Aorta (tissue), 5 donors: ENCODE results near the gene PLK1. TPM values are rescaled to one million over a fixed set of nuclear protein-coding genes. Genes with fewer than 3 reads are reported as not detected.

ENCODE experiments used
- ATAC-seq: fragments of 200-7000 bp; cut with Tn5 transposase; one replicate; pipeline ENCODE4 v1.9.1; 2022; ENCODE audit warnings: moderate library complexity; ENCODE audit not compliant: low FRiP score
- DNase-seq, 2 donors: peaks; one replicate each; pipeline ENCODE4 v3.0.0-alpha.2; 2020
- H3K27ac ChIP-seq, 2 donors: one replicate each; pipeline ENCODE4 v1.5.1; 2013; ENCODE audit warnings: low read length in 2 of 2, mild to moderate bottlenecking in 2 of 2, moderate library complexity in 2 of 2, control low read depth in 1 of 2, inconsistent platforms in 1 of 2, low read depth in 1 of 2
- H3K27me3 ChIP-seq, 2 donors: one replicate each; pipeline ENCODE4 v1.6.1; 2013; ENCODE audit warnings: control low read depth in 1 of 2, low read length in 1 of 2, mild to moderate bottlenecking in 1 of 2, moderate library complexity in 1 of 2; ENCODE audit not compliant: insufficient read depth in 2 of 2, control insufficient read depth in 1 of 2
- H3K36me3 ChIP-seq, 2 donors: one replicate each; pipeline ENCODE4 v1.6.1; 2013; ENCODE audit warnings: control low read depth in 1 of 2, low read length in 1 of 2, mild to moderate bottlenecking in 1 of 2; ENCODE audit not compliant: insufficient read depth in 2 of 2, control insufficient read depth in 1 of 2
- H3K4me1 ChIP-seq, 2 donors: one replicate each; pipeline ENCODE4 v1.6.1; 2013; ENCODE audit warnings: low read length in 2 of 2, control low read depth in 1 of 2, mild to moderate bottlenecking in 1 of 2, moderate library complexity in 1 of 2; ENCODE audit not compliant: insufficient read depth in 2 of 2, control insufficient read depth in 1 of 2
- H3K4me3 ChIP-seq, 2 donors: one replicate each; pipeline ENCODE4 v1.5.1; 2013; ENCODE audit warnings: low read length in 2 of 2, control low read depth in 1 of 2, mild to moderate bottlenecking in 1 of 2
- H3K9me3 ChIP-seq: one replicate; pipeline ENCODE4 v1.6.1; 2013; ENCODE audit warnings: mild to moderate bottlenecking, low read length; ENCODE audit not compliant: control insufficient read depth
- WGBS, 2 donors: extraction: QIAGEN DNeasy Blood & Tissue Kit; methylation state at CpG; one replicate each; pipeline ENCODE4 v1.1.7; 2013; 5-methylcytosine and 5-hydroxymethylcytosine counted together
- intact Hi-C, 2 donors: fragments of 100-400 bp; cut with DNase I; formaldehyde crosslinking; loops; one replicate each; pipeline versions ENCODE4 v1.14.2 to v1.15.0; 2022
- polyA plus RNA-seq, 2 donors: library from polyadenylated mRNA; stranded (reverse); fragments of 200-250 nt; gene quantifications; one replicate each; pipeline ENCODE4 v1.2.3, GENCODE V29; 2013
- total RNA-seq, 2 donors: library from RNA; stranded (reverse); fragmentation: NEBNext Ultra II Directional; extraction: Animal tissue kit (Norgen Biotek cat#: 25700); gene quantifications; one replicate each; pipeline ENCODE4 v1.2.1, GENCODE V29; 2021
- donor health status: healthy with polysubstance abuse.
- donor health status: Bipolar disorder and iron deficiency.
- donor health status: DM: no; HTN: no; CAD: no.
- donor health status: DM: no; HTN: no; CAD: no.
- donor health status: DM: yes; HTN: yes; CAD: no.

The PLK1 gene
- total and polyA plus RNA-seq, 4 donors, result 0.88 to 4.7 (median 2.4) TPM

DNA sequence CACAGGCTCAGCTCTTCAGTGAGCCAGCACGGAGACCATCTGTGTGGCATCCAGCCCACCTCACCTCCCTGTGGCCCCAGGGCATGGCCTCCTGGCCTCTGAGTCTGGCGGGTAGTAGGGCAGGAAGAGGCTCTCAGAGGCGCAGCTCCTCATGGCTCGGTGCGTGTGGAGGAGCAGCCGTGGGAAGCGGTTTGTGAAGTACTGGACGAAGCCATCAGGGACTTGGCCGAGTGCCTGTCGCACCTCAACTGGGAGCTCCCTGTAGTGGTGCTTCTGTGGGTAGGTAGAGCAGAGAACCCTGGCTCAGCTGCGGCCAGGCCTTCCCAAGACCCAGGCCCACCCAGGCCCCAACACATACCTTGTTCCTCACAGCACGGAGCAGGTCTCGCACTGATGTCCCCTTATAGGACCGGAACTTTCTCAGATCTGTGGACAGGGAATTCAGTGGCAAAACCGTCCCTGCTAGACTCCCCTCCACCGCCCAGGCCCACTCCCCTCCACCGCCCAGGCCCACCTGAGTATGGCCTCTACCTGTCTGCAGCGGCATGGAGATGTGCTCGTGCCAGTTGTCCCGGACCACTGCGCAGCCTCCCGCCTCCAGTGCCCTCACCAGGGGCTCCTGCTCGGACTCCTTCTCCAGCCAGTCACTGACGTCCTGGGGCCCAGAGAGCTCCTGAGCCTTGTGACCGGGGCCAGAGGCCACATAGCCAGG, 12.2 kb downstream of the PLK1 start:
- no peak overlapping the region for H3K27ac ChIP-seq
- H3K4me1 ChIP-seq, result no peaks in the 10 kb centered on the region
- ATAC-seq (peak; percentile 40), DNase-seq (peak in 1 of 2 donors; percentile 65)
- peaks cover 0 to 8% of the 10 kb centered on the region in 2 donors for H3K36me3 ChIP-seq
- H3K4me3 ChIP-seq, result no peak overlapping the region
- intact Hi-C loops, result no loop called here
- H3K27me3 ChIP-seq, result no peaks in the 10 kb centered on the region
- H3K9me3 ChIP-seq, result no peaks in the 10 kb centered on the region
- WGBS, 2 donors, result 95% methylated on average over 25 of the region's 25 CpGs

DNA sequence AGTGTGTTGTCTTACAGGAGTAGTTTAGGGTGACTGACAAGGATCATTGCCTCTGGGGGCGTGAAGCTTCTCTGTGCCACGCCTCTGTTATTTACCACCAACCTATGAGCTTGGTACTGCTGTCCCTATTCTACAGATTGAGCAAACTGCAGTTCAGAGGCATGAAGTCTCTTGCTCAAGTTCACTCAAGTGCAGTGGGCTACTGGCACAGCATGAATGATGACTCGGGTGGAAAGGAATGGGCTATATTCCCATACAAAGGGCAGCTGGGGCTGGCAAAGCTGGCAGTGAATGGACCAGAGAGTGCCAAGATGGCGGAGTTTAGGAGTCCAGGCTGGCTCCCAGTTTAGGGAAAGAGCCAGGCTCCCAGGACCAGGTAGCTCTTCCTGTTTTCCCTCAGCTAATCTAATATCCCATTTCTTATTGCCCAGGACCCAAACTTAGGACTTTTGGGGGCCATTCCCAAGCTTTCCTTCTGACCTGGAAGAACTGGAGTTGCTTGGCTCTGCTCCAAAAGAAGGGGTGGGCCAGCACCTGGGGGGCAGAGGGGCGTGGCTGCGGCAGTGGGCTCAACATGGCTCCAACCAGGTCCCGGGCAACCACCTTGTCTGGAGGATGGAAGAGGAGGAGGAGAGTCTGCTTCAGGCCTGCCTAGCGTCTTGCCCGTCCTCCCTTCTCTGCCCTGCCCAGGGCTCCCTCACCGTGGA, 12.9 kb downstream of the PLK1 start:
- peak in 1 of 2 donors; percentile 48 for DNase-seq
- intact Hi-C loops, result no loop called here
- Histone ChIP-seq H3K27ac (no peak overlapping the region), H3K9me3 (no peaks in the 10 kb centered on the region), H3K4me1 (no peaks in the 10 kb centered on the region), H3K4me3 (no peak overlapping the region), H3K27me3 (no peaks in the 10 kb centered on the region), H3K36me3 (peaks cover 0 to 8% of the 10 kb centered on the region in 2 donors)
- 75 to 76% methylated on average over 10 of the region's 10 CpGs for WGBS, 2 donors
- ATAC-seq, result no peak

DNA sequence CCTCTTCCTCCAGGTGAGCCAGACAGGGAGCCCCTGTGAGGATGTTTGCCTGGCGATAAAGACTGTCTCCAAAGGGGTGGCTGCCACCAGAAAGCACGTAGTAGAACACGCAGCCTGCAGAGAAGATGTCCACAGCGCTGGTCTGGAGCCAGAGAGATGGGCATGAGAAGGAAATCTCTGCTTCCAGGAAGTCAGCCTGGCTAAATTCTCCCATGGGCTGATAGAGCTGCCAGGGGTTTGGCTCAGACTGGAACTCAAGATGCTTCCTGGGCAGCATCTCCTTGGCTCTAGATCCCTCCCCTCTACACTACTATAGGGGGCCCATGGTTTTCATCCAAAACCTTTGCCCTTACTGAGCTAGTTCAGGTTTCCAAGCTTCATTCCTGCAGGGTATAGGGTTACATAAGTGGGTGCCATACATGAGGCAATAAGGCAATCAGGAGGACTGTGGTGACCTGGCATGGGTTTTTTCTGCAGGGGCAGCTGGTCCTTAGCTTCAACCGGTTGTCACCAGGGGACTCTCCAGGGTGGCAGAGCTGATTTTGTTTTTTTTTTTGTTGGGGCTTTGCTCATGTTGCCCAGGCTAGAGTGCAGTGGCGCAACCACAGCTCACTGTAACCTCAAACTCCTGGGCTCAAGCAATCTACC, 13.6 kb downstream of the PLK1 start:
- no peaks in the 10 kb centered on the region for H3K4me1 ChIP-seq
- no peaks in the 10 kb centered on the region for H3K9me3 ChIP-seq
- H3K27ac ChIP-seq, result no peak overlapping the region
- intact Hi-C loops, result no loop called here
- no peak overlapping the region for H3K4me3 ChIP-seq
- 95 to 98% methylated on average over 6 of the region's 6 CpGs for WGBS, 2 donors
- ATAC-seq (no peak), DNase-seq (peak in 1 of 2 donors; percentile 21)
- no peaks in the 10 kb centered on the region for H3K27me3 ChIP-seq
- H3K36me3 ChIP-seq, result peaks cover 0 to 8% of the 10 kb centered on the region in 2 donors

DNA sequence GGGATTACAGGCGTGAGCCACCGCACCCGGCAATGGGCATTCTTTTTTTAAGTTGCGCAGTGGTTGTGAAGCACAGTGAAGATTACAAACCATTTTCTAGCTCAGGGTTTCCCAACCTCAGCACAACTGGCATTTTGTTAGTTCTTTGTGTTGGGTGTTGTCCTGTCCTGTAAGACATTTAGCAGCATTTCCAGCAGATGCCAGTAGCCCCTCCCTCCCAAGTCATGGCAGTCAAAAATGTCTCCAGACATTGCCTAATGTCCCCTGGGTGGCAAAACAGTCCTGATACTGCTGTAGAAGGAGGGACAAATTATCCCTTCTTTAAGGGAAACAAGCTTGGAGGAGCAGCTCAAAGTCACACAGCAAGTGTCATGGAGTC, 15.6 kb downstream of the PLK1 start:
- ATAC-seq, result no peak
- H3K4me3 ChIP-seq, result no peak overlapping the region
- intact Hi-C loops, result no loop called here

DNA sequence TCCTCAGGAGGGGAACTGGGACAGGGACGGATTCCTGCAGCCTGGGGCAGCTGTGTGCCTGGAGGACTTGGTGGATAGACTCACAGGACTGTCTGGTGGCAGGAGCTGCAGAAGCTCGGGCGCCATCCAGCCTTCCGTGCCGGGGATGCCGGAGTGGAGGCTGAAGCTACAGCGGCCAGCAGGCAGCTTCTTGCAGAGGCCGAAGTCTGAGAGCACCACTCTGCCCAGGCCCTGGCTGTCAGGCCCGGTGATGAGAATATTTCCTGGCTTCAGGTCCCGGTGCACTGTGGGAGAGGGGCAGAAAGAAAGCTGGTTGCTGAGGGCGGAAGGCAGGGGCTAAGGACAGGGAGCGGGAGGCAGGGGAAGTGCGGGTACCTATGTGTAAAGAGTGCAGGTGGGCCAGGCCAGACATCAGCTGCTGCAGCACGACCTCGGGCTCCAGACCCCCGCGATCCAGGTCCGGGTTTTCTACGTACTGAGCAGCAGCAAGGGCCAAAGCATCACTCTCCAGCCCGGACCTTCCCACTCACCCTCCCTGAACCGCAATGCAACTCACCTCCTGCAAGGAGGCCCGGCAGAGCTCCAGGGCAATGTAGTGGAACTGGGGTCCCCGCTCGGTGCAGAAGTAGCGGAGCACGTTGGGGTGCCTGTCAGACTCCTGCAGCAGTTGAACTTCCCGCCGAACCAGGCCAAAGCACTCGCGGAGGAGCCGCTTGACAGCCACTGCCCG, 16.1 kb downstream of the PLK1 start:
- 8 to 10% methylated on average over 32 of the region's 32 CpGs for WGBS, 2 donors
- no peak overlapping the region for H3K4me3 ChIP-seq
- H3K27ac ChIP-seq, result no peak overlapping the region
- H3K9me3 ChIP-seq, result no peaks in the 10 kb centered on the region
- ATAC-seq (peak; percentile 54), DNase-seq (no peak)
- H3K4me1 ChIP-seq, result no peaks in the 10 kb centered on the region
- peaks cover 0 to 3% of the 10 kb centered on the region in 2 donors for H3K36me3 ChIP-seq
- intact Hi-C loops, result no loop called here
- H3K27me3 ChIP-seq, result no peaks in the 10 kb centered on the region

More for the DNA sequence above, 15.6 kb downstream of the PLK1 start:
- no peaks in the 10 kb centered on the region for H3K27me3 ChIP-seq
- H3K36me3 ChIP-seq, result peaks cover 0 to 7% of the 10 kb centered on the region in 2 donors
- H3K4me1 ChIP-seq, result no peaks in the 10 kb centered on the region
- H3K9me3 ChIP-seq, result no peaks in the 10 kb centered on the region
- H3K27ac ChIP-seq, result no peak overlapping the region
- WGBS, 2 donors, result 96 to 98% methylated on average over 4 of the region's 4 CpGs
- no peak for DNase-seq

DNA sequence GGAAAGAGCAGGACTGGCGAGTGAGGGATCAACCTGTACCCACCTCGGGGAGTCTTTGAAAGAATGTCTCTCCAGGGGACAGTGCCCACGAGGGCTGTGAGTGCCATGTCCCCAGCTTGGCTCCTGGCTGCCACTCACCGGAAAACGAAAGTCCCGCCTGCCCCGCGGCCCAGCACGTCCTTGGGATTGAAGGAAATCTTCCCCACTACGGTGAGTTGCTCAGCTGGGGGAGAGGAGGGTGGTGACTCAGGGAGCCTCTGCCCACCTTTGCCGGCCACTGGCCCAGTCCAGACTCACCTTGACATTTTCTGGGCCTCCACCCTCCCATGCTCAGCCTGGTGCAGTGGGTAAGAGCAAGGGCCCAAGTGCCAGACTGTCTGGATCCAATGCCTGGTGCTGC, 17.1 kb downstream of the PLK1 start:
- DNase-seq, result no peak
- Histone ChIP-seq H3K27ac (no peak overlapping the region), H3K9me3 (no peaks in the 10 kb centered on the region), H3K4me3 (no peak overlapping the region), H3K4me1 (no peaks in the 10 kb centered on the region), H3K36me3 (no peaks in the 10 kb centered on the region), H3K27me3 (no peaks in the 10 kb centered on the region)
- intact Hi-C loops, result no loop called here
- ATAC-seq, result no peak
- WGBS, 2 donors, result 89 to 90% methylated on average over 11 of the region's 11 CpGs

DNA sequence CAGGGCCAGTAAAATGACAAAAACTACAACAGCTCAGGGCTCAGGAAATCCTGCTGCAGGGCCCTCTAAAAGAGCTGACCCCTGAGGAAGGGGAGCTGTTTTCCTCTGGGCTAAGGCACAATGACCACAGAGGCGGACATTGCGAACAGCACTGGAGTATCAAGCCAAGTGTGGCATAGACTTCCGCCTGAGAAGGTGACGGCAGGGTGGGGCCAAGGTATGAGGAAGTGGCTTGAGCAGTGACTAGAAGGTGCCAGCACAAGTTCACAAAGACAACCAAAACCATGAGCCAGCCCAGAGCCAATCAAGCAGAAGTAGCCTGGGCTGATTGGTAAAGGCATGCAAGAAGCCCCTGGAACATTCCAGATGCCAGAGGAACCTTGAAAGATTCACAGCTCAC, 20.4 kb downstream of the PLK1 start:
- H3K4me3 ChIP-seq, result no peak overlapping the region
- WGBS, 2 donors, result 89 to 93% methylated on average over 4 of the region's 4 CpGs
- no peaks in the 10 kb centered on the region for H3K4me1 ChIP-seq
- DNase-seq (no peak), ATAC-seq (no peak)
- H3K9me3 ChIP-seq, result no peaks in the 10 kb centered on the region
- H3K36me3 ChIP-seq, result no peaks in the 10 kb centered on the region
- H3K27ac ChIP-seq, result no peak overlapping the region
- intact Hi-C loops, result no loop called here
- no peaks in the 10 kb centered on the region for H3K27me3 ChIP-seq

DNA sequence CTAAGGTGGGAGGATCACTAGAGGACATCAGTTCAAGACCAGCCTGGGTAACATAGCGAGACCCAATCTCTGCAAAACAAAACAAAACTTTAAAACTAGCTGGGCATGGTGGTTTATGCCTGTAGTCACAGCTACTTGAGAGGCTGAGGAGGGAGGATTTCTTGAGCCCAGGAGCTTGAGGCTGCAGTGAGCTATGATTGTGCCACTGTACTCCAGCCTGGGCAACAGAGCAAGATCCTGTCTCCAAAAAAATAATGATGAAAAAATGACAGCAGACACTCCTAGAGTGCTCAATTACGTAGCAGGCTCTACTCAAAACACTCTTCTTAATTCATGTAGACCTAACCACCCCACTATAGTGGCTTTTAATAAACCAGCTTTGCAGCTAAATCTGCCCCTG, 21.4 kb downstream of the PLK1 start:
- Histone ChIP-seq H3K27ac (no peak overlapping the region), H3K36me3 (no peaks in the 10 kb centered on the region), H3K9me3 (no peaks in the 10 kb centered on the region), H3K4me3 (no peak overlapping the region), H3K27me3 (no peaks in the 10 kb centered on the region), H3K4me1 (no peaks in the 10 kb centered on the region)
- no peak for DNase-seq
- 66 to 75% methylated on average over 2 of the region's 2 CpGs for WGBS, 2 donors
- intact Hi-C loops, result no loop called here
- ATAC-seq, result no peak
